Activated CD8-positive, alpha-beta T cell treated with anti-CD3 and anti-CD28 coated beads for 36 hours (primary cell): ENCODE results near the gene VPS26B. TPM values are rescaled to one million over a fixed set of nuclear protein-coding genes. Genes with fewer than 3 reads are reported as not detected.
"Not testable (repeated sequence)": the region's sequence is repeated elsewhere in the genome, so short reads cannot be mapped to it uniquely, and the experiment has no call there.

Experiments
- ATAC-seq: fragments of 200-7000 bp; cut with Tn5 transposase; one replicate; pipeline ENCODE4 v1.10.0; 2021; ENCODE audit warnings: mild to moderate bottlenecking, moderate library complexity
- CTCF ChIA-PET: fragments of 350-600 bp; sonication (Branson Sonifier 250); formaldehyde crosslinking; loops from one replicate; lab custom pipeline; 2021; ENCODE audit warnings: antibody characterized with exemption; lab: Charles Lee
- POLR2A ChIA-PET: fragments of 350-600 bp; sonication (Branson Sonifier 250); formaldehyde crosslinking; loops from one replicate; lab custom pipeline; 2021; ENCODE audit warnings: antibody characterized with exemption; lab: Charles Lee
- DNase-seq: peaks from one replicate; pipeline ENCODE4 v3.0.0-alpha.2; 2020
- H3K27ac Mint-ChIP-seq: one replicate; pipeline ENCODE4 v1.8.0; 2021; ENCODE audit warnings: mild to moderate bottlenecking, mixed read lengths
- H3K27me3 Mint-ChIP-seq: one replicate; pipeline ENCODE4 v1.8.0; 2021; ENCODE audit warnings: mixed read lengths
- H3K36me3 Mint-ChIP-seq: one replicate; pipeline ENCODE4 v1.8.0; 2021; ENCODE audit warnings: low read depth, mixed read lengths
- H3K4me1 Mint-ChIP-seq: one replicate; pipeline ENCODE4 v1.8.0; 2021; ENCODE audit warnings: low read depth, mixed read lengths
- H3K4me3 Mint-ChIP-seq: one replicate; pipeline ENCODE4 v1.8.0; 2021; ENCODE audit warnings: mild to moderate bottlenecking, moderate library complexity, mixed read lengths
- H3K9me3 Mint-ChIP-seq: one replicate; pipeline ENCODE4 v1.8.0; 2021; ENCODE audit warnings: mixed read lengths
- intact Hi-C: fragments of 100-400 bp; cut with micrococcal nuclease; formaldehyde crosslinking; loops from one replicate; pipeline ENCODE4 v1.10.0; 2022
- total RNA-seq, 2 experiments: library from RNA; stranded (reverse); gene quantifications; one replicate each; pipeline ENCODE4 v1.2.3, GENCODE V29; 2021
- TF ChIP-seq, protein P1 (sequence below): fragments of 200-600 bp; IDR thresholded peaks from one replicate; pipeline ENCODE4 v1.8.0; 2022; ENCODE audit warnings: antibody characterized with exemption, mild to moderate bottlenecking

VPS26B gene
- total RNA-seq, 2 experiments from 2014 or later: 35.6 TPM

DNA sequence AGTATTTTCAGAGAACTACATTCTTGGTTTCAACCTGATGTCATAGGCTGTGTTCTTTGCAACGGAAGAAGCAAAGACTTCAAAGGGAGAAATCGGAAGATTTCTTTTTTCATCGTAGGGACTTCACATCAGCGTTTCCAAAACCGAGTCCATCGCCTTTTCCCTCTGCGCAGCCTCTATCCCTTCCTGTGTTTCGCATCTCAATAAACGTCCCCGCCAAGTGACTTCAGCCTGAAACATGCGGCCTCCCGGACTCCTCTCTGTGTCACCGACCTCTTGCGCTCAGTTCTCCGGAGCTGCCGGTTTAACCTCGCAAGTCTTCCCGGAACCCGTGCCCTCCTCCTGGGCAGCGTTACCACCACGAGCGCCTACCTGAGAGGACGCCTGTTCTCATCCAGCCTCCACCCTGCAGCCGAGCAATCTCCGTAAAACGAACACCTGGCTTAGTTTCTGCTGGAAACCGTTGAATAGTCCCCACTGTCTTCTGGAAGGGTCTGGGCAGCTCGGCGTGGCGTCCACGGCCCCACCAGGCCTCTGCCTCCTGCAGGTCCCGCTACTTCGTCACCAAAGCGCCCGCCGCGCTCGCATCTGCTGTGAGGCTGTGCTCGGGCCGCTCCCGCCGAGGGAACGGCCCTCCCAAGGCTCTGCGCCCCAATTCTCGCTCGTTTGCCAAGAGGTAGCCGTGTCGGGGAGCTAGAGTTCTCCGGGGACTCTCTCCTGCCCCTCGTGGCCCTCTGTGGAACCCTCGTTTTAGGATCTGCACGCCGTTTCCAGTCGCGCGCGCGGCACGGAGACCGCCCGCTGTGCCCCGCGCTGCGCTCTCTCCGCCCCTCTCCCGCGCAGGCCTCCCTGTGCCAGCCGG lies 51.3 kb downstream of the VPS26B start, which contains the start of gene GLB1L3:
Gene GLB1L3 (plus strand): TSS at position 846 of the 862 bp plus-strand sequence. CDS start 362 bp downstream, outside the sequence.
- Mint-ChIP-seq H3K4me3 (peak within 1 kb of the TSS; percentile 88), H3K9me3 (peaks cover 2% of the 10 kb centered on the region), H3K4me1 (peaks cover 35% of the 10 kb centered on the region), H3K27ac (peak within 1 kb of the TSS; percentile 96), H3K36me3 (peaks cover 23% of the 10 kb centered on the region), H3K27me3 (peaks cover 4% of the 10 kb centered on the region)
- ChIA-PET POLR2A (interaction anchor here (0.9 to 3.9 kb wide), 7 partner anchors 10 to 57 kb away, joined by 3 to 28 read pairs (median 8); partner anchors contain the start of genes GLB1L2, NCAPD3 and VPS26B), CTCF (interaction anchor here (0.7 to 8.7 kb wide), 11 partner anchors 8 to 160 kb away, joined by 3 to 76 read pairs (median 7); partner anchors contain the start of genes ACAD8 and VPS26B)
- TF ChIP-seq, protein P1, sequence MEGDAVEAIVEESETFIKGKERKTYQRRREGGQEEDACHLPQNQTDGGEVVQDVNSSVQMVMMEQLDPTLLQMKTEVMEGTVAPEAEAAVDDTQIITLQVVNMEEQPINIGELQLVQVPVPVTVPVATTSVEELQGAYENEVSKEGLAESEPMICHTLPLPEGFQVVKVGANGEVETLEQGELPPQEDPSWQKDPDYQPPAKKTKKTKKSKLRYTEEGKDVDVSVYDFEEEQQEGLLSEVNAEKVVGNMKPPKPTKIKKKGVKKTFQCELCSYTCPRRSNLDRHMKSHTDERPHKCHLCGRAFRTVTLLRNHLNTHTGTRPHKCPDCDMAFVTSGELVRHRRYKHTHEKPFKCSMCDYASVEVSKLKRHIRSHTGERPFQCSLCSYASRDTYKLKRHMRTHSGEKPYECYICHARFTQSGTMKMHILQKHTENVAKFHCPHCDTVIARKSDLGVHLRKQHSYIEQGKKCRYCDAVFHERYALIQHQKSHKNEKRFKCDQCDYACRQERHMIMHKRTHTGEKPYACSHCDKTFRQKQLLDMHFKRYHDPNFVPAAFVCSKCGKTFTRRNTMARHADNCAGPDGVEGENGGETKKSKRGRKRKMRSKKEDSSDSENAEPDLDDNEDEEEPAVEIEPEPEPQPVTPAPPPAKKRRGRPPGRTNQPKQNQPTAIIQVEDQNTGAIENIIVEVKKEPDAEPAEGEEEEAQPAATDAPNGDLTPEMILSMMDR: peak; percentile 52
- ATAC-seq (peak; percentile 89), DNase-seq (peak; percentile 87)
- intact Hi-C loops: no loop called here

DNA sequence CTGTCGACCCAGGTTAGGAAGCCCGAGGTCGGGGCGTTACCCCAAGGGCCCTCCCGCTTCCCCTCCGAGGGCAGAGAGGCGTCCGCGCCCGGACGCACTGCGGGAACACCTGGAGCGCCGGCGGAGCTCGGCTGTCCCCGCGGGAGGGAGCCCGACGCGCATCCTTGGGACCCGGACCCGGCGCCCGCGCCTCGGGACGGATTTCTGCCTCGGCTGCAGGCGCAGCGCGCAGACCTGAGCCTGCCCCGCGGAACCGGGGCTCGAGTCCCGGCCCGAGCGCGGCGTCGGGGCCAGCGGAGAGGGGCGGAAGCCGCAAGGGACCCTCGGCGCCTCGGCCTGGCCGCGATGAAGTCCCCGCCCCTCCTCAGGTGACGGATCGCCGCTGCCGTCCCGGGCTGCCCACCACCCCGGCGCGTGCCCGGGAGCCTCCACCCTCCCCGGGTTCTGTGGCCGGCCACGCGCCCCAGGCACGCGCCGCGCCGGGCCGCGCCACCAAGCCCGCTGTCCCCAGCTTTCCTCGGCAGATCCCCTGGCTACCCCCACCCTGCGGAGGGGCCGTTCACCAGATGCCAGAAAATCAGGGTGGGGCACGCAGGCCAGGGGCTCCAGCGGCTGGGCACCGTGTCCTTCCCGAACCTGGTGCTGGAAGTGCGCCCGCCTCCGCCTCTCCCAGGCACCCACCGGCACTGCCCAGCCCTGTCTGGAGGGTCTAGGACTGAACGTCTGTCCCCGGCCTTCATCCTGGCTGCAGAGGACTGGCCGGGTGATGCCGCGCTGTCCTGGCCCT lies 52.1 kb downstream of the VPS26B start:
- ATAC-seq: peak; percentile 11
- peak overlapping the region; percentile 96 for H3K27ac Mint-ChIP-seq
- intact Hi-C loops: no loop called here
- TF ChIP-seq, protein P1: peak; percentile 3
- H3K36me3 Mint-ChIP-seq: peaks cover 23% of the 10 kb centered on the region
- peaks cover 32% of the 10 kb centered on the region for H3K4me1 Mint-ChIP-seq
- peak overlapping the region; percentile 88 for H3K4me3 Mint-ChIP-seq
- CTCF ChIA-PET: interaction anchor here (1.3 to 8.7 kb wide), 8 partner anchors 9 to 73 kb away, joined by 3 to 76 read pairs (median 7); partner anchors contain the start of genes ACAD8 and VPS26B
- H3K27me3 Mint-ChIP-seq: peaks cover 4% of the 10 kb centered on the region
- H3K9me3 Mint-ChIP-seq: peaks cover 2% of the 10 kb centered on the region
- POLR2A ChIA-PET: interaction anchor here (0.9 to 3.9 kb wide), 8 partner anchors 10 to 57 kb away, joined by 3 to 28 read pairs (median 6); partner anchors contain the start of genes GLB1L2, NCAPD3 and VPS26B
- no peak for DNase-seq

DNA sequence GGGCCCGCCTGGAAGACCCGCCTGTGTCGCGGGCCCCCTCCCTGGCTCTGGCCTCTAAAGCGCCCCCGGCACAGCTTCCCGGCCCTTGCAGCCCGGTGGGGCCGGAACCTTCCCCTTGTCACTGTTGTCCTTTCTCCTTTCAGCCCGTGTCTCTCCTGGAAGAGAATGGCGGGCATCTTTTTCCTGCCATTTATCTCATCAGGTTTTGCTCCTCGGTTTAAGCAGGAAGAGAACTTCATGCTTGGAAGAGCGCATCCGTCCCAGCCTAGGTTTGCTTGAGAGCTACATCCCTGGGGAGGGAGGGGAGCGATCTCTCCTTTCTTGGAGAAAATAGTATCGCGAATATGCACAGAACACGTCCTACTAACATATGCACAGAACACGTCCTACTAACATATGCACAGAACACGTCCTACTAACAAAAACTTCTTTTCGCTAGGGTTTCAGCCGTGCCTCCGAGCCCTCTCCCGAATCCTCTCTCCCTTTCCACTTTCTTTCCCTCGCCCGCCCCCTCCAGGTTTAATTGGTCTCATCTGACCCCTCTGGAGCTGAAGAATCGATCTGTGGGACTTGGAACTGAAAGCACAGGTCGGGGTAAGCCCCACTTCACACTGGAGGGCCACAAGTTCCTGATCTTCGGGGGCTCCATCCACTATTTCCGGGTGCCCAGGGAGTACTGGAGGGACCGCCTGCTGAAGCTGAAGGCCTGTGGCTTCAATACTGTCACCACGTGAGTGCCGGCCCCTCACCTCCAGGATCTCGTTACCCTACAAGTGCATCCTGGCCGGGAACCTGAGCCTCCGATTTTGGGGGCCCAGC lies 52.9 kb downstream of the VPS26B start:
- Mint-ChIP-seq H3K9me3 (peaks cover 2% of the 10 kb centered on the region), H3K36me3 (peaks cover 21% of the 10 kb centered on the region), H3K4me1 (peaks cover 30% of the 10 kb centered on the region), H3K4me3 (peak overlapping the region; percentile 76), H3K27ac (peak overlapping the region; percentile 8), H3K27me3 (peaks cover 4% of the 10 kb centered on the region)
- TF ChIP-seq, protein P1: no peak
- DNase-seq (no peak), ATAC-seq (no peak)
- intact Hi-C loops: no loop called here
- ChIA-PET POLR2A (interaction anchor here (0.9 to 3.9 kb wide), 6 partner anchors 15 to 87 kb away, joined by 3 to 28 read pairs (median 5); partner anchors contain the start of genes GLB1L2, NCAPD3 and VPS26B), CTCF (interaction anchor here (1.7 to 8.7 kb wide), 3 partner anchors 10 to 20 kb away, joined by 5 to 76 read pairs (median 10); no protein-coding TSS in a partner anchor)

DNA sequence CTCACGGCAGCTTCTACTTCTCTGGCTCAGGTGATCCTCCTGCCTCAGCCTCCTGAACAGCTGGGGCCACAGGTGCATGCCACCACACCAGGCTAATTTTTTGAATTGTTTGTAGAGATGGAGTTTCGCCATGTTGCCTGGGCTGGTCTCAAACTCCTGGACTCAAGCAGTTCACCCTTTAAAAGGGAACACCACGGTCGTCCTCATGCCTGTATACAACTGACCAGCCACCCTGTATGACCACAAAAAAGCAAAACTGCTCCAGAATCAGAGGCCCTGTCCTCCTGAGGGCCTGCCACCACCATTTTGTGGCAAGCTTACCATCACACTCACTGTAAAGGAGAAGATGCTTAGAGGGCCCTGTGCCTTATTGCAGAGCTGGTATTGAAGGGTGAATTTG lies 53.9 kb downstream of the VPS26B start:
- H3K27ac Mint-ChIP-seq: no peak overlapping the region

GRCh38 chr11:134281635-134282034 lies 57.2 kb downstream of the VPS26B start:
- H3K27ac Mint-ChIP-seq, H3K4me1 Mint-ChIP-seq, intact Hi-C loops, H3K27me3 Mint-ChIP-seq, ATAC-seq, H3K4me3 Mint-ChIP-seq, POLR2A ChIA-PET, H3K9me3 Mint-ChIP-seq, DNase-seq: not testable (repeated sequence)
- peaks cover 24% of the 10 kb centered on the region for H3K36me3 Mint-ChIP-seq
- CTCF ChIA-PET: interaction anchor here (1.2 kb wide), 1 partner anchor 19 kb away, joined by 4 read pairs; no protein-coding TSS in a partner anchor

More for the DNA sequence above, 53.9 kb downstream of the VPS26B start:
- intact Hi-C loops: no loop called here
- Mint-ChIP-seq H3K27me3 (peaks cover 4% of the 10 kb centered on the region), H3K36me3 (peaks cover 18% of the 10 kb centered on the region), H3K4me1 (peaks cover 21% of the 10 kb centered on the region), H3K9me3 (peaks cover 2% of the 10 kb centered on the region), H3K4me3 (no peak overlapping the region)
- DNase-seq (no peak), ATAC-seq (no peak)
- CTCF ChIA-PET: interaction anchor here (8.7 kb wide), 1 partner anchor 15 kb away, joined by 76 read pairs; no protein-coding TSS in a partner anchor
- POLR2A ChIA-PET: interaction anchor here (0.6 to 3.9 kb wide), 5 partner anchors 30 to 88 kb away, joined by 3 to 28 read pairs (median 5); partner anchors contain the start of genes GLB1L2, NCAPD3 and VPS26B
- TF ChIP-seq, protein P1: no peak
